T-helper 9 cell (primary cell): ENCODE results near the gene SMO.
"Not testable (repeated sequence)": the region's sequence is repeated elsewhere in the genome, so short reads cannot be mapped to it uniquely, and the experiment has no call there.

Experiments
- DNase-seq: peaks from one replicate; pipeline ENCODE4 v3.0.0-alpha.2; 2020

Gene SMO

DNA sequence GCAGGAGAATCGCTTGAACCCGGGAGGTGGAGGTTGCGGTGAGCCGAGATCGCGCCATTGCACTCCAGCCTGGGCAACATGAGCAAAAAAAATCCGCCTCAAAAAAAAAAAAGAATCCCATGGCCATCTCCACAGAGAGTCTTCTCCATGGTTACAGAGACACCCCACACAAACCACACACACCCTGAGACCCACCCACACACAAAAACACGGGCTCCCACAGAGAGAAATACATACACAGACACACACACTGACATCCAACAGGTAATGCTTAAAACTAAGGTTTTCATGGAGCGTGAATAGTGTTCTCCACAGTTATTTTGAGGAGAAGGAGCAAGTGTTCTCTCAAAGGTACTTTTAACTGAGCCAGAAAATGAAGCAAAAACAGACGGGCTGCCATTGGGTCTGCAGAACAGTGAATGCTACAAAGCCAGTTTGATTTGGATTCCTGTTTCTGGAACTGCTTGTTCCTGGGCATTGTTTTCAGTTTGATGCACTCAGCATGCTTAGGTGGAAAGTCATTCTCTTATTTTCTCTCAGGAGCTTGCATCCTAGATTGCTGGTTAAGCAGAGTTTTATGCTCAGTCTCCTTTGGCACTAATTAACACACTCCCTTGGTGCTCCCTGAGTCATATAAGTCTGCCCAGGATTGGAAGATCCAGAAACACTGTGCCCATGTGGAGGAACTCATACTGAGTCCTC, 51.8 kb downstream of the SMO start:
- DNase-seq: no peak

DNA sequence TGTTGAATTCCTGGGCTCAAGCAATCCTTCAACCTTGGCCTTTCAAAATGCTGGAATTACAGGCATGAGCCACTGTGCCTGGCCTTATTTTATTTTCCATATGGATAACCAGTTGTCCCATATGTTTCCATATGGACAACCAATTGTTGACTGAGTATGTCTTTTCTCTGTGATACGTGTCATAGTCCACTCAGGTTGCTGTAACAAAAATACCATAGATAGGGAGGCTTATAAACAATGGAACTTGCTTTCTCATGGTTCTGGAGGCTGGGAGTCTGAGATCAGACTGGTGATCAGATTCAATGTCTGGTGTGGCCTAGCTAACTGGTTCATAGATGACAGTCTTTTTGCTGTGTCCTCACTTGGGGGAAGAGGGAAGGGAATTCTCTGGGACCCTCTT, 55.8 kb downstream of the SMO start:
- DNase-seq: no peak

DNA sequence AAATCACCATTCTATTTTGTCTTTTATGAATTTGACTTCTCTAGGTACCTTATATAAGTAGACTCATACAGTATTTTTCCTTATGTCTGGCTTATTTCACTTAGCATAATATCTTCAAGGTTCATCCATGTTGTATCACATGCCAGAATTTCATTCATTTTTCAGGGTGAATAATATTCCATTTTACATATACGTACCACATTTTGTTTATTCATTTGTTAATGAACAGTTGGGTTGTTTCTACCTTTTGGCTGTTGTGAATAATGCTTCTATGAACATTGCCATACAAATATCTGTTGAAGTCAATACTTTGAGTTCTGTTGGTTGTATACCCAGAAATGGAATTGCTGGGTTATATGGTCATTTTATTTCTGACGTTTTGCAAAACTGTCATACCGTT, 57.1 kb downstream of the SMO start:
- no peak for DNase-seq

DNA sequence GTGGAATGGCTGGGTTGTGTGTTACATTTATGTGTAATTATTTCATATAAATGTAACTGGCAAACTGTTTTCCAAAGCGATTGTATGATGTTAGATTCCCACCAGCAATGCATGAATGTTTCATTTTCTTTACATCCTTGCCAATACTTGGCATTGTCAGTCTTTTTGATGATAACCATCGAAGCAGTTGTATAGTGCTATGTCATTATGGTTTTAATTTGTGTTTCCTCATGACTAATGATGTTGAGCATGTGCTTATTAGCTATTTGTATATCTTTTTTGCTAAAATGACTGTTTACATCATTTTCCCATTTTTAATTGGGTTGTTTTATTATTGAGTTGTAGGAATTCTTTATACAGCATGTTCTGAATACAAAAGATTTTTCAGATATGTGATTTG, 58.7 kb downstream of the SMO start:
- DNase-seq: no peak

DNA sequence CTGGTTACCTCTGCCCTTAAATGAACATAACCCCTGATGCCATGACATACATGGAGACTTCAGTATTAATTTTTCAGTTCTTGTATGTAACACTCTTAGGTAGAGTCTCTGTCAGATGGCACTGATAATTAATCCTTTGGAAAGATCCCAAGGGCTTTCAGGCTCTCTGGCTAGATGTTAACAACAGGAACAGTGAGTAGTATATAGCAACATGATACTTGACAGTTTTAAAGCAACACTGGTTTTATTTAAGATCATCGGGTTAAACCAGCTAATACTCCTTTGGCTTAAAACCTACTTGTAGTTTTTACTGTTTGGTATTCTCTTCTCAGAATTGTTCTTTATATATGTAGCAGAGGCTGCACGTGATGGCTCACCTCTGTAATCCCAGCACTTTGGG, 63.7 kb downstream of the SMO start:
- DNase-seq: no peak

DNA sequence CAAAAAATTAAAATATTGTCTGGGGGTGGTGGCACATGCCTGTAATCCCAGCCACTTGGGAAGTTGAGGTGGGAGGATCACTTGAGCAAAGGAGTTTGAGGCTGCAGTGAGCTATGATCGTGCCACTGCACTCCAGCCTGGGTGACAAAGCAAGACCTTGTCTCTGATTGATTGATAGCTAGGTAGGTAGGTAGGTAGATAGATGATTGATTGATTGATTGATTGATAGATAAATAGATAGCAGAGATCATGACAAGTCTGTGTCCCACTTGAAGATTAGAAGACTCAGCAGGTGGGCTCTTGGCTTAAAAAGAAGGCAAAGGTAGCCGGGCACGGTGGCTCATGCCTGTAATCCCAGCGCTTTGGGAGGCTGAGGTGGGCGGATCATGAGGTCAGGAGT, 64.2 kb downstream of the SMO start:
- not testable (repeated sequence) for DNase-seq

DNA sequence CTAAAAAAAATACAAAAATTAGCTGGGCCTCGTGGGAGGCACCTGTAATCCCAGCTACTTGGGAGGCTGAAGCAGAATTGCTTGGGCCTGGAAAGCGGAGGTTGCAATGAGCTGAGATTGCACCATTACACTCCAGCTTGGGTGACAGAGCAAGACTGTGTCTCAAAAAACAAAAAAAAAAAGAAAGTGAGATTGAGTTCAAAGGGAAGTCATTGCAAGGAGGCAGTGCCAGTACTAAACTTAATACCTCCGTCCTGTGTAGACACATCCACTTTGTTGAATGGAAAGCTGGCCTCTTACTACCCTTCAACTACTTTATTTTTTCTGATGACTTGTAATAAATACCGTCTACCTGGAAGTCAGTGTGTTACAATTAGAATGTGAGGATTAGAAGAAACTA, 67.4 kb downstream of the SMO start:
- no peak for DNase-seq

DNA sequence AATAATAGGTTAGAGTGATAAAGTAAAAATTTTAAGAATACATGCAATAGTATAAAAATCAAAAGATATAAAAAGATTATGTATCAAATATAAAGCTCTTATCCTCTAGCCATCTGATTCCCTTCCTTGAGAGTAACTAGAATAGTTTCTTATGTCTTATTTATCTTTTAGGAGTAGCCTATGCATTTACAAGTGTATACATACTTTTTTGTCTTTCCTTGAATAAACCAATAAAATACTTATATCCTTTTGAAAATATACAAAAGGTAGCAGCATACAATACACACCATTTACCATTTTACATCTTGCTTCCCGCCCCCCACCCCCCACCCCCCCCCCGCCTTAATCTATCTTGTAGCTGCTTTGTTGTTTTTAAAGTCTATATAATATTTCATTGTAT, 67.8 kb downstream of the SMO start:
- no peak for DNase-seq

DNA sequence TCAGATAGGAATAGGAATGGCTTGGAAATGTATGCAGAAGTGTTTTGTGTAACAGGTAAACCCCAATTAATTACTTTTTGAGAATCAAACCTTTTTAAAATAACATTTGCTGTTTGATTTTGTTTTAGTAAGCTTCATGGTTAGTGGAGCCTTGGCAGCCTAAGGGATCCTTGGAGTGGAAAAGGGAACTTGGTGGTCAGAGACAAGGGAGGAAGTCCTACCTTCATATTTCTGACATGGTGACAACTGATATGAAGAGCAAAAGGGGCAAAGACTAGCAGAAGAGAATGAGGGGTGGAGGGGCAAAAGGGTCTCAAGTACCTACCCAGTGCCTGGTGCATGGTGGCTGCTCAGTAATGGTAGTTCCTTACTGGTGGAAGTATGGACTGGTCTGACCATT, 68.7 kb downstream of the SMO start:
- no peak for DNase-seq

DNA sequence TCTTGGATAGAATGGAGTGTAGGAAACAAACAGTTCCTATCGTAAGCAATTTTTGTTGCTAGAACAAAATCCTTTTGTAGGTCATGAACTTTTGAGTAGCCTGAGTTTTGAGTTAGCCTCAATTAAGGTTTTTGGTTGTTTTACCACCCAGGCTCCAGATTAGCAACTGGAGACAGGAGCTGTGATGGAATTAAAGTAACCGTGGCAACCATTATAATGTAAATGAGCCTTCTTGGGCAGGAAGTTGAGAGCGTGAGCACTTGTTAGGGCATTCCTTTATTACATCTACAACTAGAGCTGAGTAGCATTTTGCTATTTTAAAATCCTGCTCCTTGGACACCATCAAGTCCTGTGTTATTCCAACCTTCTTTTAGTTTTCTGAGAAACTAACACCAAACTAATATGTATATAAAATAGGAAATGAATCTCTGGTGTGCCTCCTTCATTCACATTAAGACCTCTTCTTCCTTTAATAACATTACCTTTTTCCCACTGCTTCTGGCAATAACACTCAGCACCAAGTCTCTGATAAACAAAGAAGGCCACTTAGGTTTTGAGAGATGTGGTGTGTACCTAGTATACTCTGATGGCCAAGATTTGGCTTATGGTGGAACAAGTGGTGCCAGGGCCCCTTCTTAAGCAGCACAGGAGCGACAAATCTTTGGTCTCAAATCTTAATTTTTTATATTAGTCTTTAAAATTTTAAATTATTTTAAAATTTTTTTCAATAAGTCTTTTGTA, 70.4 kb downstream of the SMO start:
- no peak for DNase-seq

DNA sequence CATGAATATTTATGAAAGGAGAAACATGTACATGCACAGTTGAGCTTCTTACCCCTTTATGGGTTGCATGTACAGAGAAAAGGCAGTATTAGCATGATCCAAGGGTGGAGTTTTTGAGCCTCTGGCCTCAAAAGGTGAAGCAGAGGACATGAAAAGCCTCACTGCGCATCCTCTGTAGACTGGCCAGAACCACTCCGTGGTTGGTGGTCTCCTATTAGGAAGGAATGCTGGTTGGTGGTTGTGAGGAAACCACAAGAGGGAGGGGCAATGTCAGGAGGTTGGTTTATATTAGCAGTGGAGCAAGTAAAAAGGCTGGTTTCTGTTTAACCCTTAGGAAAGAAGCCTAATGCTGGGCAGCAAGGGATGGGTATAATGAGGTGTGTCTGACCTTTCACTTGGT, 73.9 kb downstream of the SMO start:
- DNase-seq: no peak
